HG02870 (cell line): ENCODE measurements around the gene ZRANB1.

ENCODE experiments used
- ATAC-seq: cut with Tn5 transposase; IDR thresholded peaks from one replicate; pipeline ENCODE4 v1.9.1; 2021; ENCODE audit warnings: mild to moderate bottlenecking, moderate library complexity; ENCODE audit not compliant: unreplicated experiment

The ZRANB1 gene

DNA sequence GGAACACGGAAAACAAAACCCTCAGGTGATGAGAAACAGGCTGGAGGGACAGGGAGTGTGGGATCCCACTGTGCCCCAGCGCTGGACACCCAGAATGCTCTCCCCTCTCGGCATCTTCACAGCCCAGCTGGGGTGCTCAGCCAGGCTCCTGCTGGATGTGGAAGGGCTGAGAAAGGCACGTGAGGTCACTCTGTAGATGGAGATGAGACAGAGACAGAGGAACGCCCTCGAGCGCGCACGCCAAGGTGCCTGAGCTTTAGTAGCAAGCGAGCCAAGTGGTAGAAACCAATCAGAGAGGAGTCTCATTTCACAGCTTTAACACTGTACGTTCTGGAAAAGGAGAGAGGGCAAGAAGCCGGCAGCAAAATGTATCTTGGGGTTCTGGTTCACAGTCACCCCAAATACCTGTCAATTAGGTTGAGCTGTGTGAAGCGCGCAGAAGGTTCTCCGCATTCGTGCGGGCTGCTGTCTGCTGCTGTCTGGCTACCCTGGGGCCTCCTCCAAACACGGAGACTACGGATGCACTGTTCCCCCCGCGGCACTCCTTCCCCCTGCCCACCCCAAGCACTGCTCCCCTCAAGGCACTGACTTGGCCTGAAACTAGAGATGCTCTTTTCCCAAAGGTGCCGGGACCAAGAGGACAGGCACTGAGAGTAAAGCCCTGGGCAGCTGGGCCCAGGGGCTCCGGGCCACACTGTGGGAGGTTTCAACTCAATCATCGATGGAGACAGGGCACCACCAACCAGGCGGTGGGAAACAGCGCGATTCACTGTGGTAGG lies 91.4 kb downstream of the ZRANB1 start:
- no peak for ATAC-seq

DNA sequence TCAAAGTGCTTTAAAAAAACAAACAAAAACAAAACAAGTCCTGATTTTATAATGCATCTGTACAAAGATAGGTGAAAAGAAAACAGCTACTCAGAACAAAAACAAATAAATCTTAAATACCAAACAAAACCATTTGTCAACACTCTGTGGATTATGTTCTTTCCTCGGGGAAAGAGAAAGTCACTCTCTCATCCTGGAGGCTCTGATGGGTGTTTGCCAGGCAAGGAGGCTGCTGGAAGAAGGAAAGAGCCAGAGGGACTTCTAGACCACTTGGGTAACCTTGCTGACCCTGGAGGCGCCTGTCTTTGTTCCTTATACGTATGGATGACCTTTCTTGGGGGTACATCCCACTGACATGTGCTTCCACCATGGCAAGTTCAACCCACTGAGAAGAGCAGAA lies 92.8 kb downstream of the ZRANB1 start:
- no peak for ATAC-seq

DNA sequence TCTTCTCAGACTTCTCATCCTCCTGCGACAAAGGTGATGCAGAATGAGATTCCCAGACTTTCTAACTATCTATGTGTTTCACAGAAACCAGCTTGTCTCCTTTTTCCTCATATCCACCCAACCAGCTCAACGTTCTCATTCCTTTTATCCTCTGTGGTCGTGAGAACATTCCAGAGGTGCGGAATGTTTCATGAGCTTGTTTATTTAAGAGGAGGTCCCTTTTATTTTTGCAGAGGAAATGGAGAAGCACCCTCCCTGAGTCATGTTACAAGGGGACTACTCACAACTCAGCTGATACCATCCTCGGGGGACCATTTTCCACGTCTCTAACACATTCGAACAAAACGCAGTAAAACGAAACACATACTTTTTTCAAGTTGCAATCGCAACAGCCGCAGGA lies 93.2 kb downstream of the ZRANB1 start:
- ATAC-seq = no peak

DNA sequence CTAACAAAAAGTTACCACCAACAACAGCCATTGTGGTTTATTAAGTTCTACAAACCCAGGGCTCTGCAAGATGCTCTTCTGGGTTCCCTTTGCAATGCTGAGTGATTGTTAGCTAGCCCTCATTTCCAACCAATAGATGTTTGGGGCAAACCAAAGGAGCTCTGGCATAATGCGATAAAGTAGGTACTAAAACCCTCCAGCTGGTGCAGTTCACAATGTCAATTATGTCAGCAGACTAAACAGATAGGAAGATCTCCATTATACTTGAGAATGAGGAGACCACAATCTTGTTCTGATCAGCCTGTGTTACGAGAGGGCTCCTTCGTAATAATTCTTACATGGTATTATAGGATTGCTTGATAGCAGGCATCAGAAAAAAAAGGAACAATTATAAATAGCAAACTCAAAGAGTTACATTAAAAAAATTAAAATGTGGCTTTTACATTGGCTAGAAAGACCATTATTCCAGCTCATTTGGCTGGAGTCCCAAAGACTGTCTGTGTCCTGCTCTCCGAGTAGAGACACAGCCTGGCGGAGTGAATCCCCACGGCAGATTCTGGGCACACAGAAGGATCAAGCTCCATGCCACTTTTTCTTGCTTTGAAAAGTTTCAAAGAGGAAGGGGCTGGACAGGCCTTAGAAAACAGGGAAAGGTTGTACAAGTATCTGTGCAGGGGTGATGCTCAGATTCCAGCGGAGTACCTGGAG lies 93.8 kb downstream of the ZRANB1 start:
- ATAC-seq = no peak

DNA sequence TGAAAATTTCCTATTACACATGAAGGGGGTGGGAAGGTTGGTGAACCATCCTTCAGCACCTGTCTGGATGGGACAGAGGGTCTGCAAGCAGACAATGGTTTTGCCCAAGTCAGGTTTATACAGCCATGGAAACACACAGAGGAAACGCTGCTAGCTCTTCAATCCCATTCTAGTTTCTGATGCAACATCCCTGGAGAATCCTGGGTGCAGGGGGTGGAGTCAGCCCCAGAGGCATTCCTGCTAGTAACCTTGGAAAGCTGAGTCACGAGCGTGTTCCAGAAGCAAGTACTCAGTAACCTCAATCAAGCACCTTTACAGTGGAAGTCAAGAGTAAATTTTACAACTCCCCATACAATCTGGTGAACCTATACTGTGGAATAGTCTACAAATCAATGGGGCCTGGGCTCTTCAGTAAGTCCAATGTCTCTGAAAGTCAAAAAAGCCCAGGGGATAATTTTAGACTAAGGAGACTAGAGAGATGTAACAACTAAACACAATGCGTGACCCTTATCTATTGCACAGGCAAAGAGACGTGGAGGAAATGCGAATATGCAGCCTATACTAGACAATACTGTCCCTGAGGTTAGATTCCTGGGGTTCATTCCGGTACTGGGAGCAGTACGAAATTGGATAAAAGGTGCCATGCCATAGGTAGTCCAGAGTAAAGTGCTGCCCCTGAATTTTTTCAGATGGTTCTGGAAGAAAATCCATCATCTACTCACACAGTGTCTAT lies 95.4 kb downstream of the ZRANB1 start:
- ATAC-seq = no peak
